Thoracic aorta (tissue), 2 donors: Measurements from ENCODE around the gene CERS4. TPM values are rescaled to one million over a fixed set of nuclear protein-coding genes. Genes with fewer than 3 reads are reported as not detected.

Source experiments
- ATAC-seq: fragments of 150-250 bp; one replicate; pipeline ENCODE4 v1.8.0; 2017; ENCODE audit warnings: low read depth; ENCODE audit not compliant: insufficient number of reproducible peaks, low FRiP score
- DNase-seq: peaks from one replicate; pipeline ENCODE4 v3.0.0-alpha.2; 2020; ENCODE audit warnings: low spot score
- H3K27ac ChIP-seq, 2 donors: fragments of 200-600 bp; sonication (generic); 1 replicate in 1 of 2; 2 replicates in 1 of 2; pipeline ENCODE4 v1.5.1; 2016; ENCODE audit warnings: mild to moderate bottlenecking in 2 of 2, moderate library complexity in 2 of 2
- H3K27me3 ChIP-seq: fragments of 200-600 bp; sonication (generic); replicated peaks from 2 replicates; pipeline ENCODE4 v1.6.0; 2016; ENCODE audit warnings: mild to moderate bottlenecking; ENCODE audit not compliant: insufficient read depth
- H3K36me3 ChIP-seq: fragments of 200-600 bp; sonication (generic); one replicate; pipeline ENCODE4 v1.5.1; 2016
- H3K4me1 ChIP-seq, 2 donors: fragments of 200-600 bp; sonication (generic); 1 replicate in 1 of 2; 2 replicates in 1 of 2; pipeline versions ENCODE4 v1.5.1 to v1.6.0; 2016; ENCODE audit warnings: low read depth in 2 of 2, mild to moderate bottlenecking in 1 of 2; ENCODE audit not compliant: control insufficient read depth in 1 of 2
- H3K4me3 ChIP-seq: fragments of 200-600 bp; sonication (generic); 2 replicates; pipeline ENCODE4 v1.5.1; 2016; ENCODE audit warnings: mild to moderate bottlenecking
- H3K9me3 ChIP-seq: fragments of 200-600 bp; sonication (generic); 2 replicates; pipeline ENCODE4 v1.5.1; 2016
- CTCF ChIP-seq: fragments of 200-600 bp; sonication (generic); IDR thresholded peaks from one replicate; pipeline ENCODE4 v1.5.1; 2019; ENCODE audit warnings: antibody characterized with exemption
- total RNA-seq, 2 donors: library from RNA; depleted of rRNA; stranded (reverse); fragments of >200 nt; gene quantifications; one replicate each; pipeline versions ENCODE4 v1.1.0 to v1.2.3, GENCODE V29; 2016

Gene CERS4
- total RNA-seq, 2 donors from 2014 or later, result 21.9 to 29.7 TPM

DNA sequence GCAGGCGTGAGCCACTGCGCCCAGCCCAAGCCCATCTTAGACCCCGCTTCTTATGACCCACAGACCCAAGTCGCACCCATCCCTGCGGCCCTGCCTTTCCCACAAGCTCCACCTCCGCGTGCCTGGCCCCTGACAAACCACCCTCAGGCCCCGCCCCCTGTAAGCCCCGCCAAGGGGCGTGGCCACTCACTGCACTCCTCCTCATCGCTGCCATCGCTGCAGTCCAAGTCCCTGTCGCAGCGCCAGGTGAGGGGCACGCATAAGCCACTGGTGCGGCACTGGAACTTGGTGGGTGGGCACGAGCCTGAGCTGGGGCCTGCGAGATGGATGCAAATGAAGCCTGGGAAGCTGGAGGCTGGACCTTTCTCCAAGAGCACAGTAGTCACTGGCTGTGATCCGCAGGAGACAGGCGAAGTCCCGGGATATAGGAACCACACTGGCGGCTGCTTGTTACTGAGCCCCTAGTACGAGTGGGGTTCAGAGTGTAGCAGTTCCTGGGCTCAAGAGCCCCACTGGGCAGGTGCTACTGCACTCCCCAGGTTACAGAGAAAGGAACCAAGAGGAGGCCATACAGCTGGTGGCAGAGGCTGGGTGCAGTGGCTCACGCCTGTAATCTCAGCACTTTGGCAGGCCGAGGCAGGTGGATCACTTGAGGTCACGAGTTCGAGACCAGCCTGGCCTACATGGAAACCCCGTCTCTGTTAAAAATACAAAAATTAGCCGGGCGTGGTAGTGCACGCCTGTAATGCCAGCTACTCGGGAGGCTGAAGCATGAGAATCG, 95.9 kb downstream of the CERS4 start:
- H3K36me3 ChIP-seq, result no peaks in the 10 kb centered on the region
- H3K4me3 ChIP-seq, result no peak overlapping the region
- H3K4me1 ChIP-seq, result peaks cover 14 to 27% of the 10 kb centered on the region in 2 donors
- no peak for ATAC-seq
- no peaks in the 10 kb centered on the region for H3K27me3 ChIP-seq
- DNase-seq, result no peak
- no peaks in the 10 kb centered on the region for H3K9me3 ChIP-seq
- H3K27ac ChIP-seq, result no peak overlapping the region
- no peak for TF ChIP-seq CTCF

GRCh38 chr19:8305798-8306197, 96.6 kb downstream of the CERS4 start:
- Histone ChIP-seq H3K27me3 (no peaks in the 10 kb centered on the region), H3K9me3 (no peaks in the 10 kb centered on the region), H3K27ac (no peak overlapping the region), H3K4me3 (no peak overlapping the region), H3K36me3 (peaks cover 4% of the 10 kb centered on the region), H3K4me1 (peaks cover 14 to 27% of the 10 kb centered on the region in 2 donors)
- TF ChIP-seq CTCF, result no peak
- ATAC-seq, result no peak
- no peak for DNase-seq

GRCh38 chr19:8306235-8307054, 97.3 kb downstream of the CERS4 start:
- ATAC-seq, result no peak
- peaks cover 14 to 27% of the 10 kb centered on the region in 2 donors for H3K4me1 ChIP-seq
- no peak overlapping the region for H3K4me3 ChIP-seq
- peaks cover 11% of the 10 kb centered on the region for H3K36me3 ChIP-seq
- no peak for DNase-seq
- no peak for TF ChIP-seq CTCF
- no peak overlapping the region for H3K27ac ChIP-seq
- no peaks in the 10 kb centered on the region for H3K9me3 ChIP-seq
- no peaks in the 10 kb centered on the region for H3K27me3 ChIP-seq

DNA sequence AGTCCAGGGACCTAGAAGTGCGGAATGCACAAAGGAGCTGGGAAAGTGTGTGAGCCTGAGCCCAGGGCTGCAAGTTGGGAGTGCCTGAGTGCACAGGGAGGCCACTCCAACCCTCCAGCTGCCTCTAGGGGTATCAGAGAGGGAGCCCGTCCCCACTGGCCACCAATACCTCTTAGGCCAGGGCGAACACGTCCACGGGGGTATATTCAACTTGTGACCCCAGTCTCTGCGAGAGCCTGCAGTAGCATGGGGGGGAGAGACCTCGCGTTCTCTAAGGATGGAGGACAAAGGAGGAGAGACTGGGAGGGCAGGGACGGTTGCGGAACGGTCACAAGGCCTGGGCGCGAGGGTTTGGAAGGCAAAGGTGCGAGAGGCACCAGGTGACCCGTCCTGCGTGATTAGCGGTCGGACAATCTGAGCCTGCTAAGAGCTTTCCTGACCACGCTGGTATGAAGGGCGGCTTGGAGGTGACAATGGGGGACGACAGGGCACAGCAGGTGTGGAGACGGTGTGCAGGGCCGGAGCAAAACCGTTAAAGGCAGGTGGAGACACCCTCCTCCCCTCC, 98.3 kb downstream of the CERS4 start:
- peak overlapping the region; percentile 2 to 5 for H3K27ac ChIP-seq
- no peak for TF ChIP-seq CTCF
- H3K4me3 ChIP-seq, result peak overlapping the region; percentile 82
- H3K9me3 ChIP-seq, result no peaks in the 10 kb centered on the region
- peaks cover 13% of the 10 kb centered on the region for H3K36me3 ChIP-seq
- DNase-seq (no peak), ATAC-seq (no peak)
- peaks cover 14 to 27% of the 10 kb centered on the region in 2 donors for H3K4me1 ChIP-seq
- H3K27me3 ChIP-seq, result no peaks in the 10 kb centered on the region
